Measurements from ENCODE around the gene MCOLN2.

DNA sequence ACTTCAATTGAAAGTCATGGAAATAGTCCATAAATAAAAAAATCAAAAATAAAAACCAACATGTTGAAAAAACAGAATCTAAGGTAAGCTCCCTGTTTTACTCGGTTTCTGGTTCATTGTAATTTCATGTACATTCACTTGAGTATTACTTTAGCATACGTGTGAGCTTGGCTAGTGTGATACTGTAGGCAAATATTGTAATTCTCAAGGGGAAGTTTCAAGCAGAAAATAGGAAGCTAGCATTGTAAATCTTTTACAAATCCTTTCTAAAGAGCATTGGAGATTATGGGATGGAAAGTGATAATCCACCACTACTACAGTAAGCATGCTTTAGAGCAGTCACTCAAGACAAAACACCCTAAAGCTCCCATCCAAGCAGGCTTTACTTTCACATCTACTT, 100.6 kb downstream of the MCOLN2 start:
- TF ChIP-seq, protein P1, sequence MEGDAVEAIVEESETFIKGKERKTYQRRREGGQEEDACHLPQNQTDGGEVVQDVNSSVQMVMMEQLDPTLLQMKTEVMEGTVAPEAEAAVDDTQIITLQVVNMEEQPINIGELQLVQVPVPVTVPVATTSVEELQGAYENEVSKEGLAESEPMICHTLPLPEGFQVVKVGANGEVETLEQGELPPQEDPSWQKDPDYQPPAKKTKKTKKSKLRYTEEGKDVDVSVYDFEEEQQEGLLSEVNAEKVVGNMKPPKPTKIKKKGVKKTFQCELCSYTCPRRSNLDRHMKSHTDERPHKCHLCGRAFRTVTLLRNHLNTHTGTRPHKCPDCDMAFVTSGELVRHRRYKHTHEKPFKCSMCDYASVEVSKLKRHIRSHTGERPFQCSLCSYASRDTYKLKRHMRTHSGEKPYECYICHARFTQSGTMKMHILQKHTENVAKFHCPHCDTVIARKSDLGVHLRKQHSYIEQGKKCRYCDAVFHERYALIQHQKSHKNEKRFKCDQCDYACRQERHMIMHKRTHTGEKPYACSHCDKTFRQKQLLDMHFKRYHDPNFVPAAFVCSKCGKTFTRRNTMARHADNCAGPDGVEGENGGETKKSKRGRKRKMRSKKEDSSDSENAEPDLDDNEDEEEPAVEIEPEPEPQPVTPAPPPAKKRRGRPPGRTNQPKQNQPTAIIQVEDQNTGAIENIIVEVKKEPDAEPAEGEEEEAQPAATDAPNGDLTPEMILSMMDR (IDR thresholded peaks at IDR 0.05; ENCODE audit: borderline replicate concordance, extremely low read depth, low read length, poor library complexity, severe bottlenecking): no peak
- no peak for TF ChIP-seq EZH2 (IDR thresholded peaks at IDR 0.05; ENCODE audit: borderline replicate concordance, low read depth, low read length, severe bottlenecking)

All from DND-41 (cell line).